ENCODE data around the gene PARS2. TPM values are rescaled to one million over a fixed set of nuclear protein-coding genes. Genes with fewer than 3 reads are reported as not detected.

PARS2 gene
- total RNA-seq, 1 experiment from 2014 or later: 9.6 TPM

DNA sequence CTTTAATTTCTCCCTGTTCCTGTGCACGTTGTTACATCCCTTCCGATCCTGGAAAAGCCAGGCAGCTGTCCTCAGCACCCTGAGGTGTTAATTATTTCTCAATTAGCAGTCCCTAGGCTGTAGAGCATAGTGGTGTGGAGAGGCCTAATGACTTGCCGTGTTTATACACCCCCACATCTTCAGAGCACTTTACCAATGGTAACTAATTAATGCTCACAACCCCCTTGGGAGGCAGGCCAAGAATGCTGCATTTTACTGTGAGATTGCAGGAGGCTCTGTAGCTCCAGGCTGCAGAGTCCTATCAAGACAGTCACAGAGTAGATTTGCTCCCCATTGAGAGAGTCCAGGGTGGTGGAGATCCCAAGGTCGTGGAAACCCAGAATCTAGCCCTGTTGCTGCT is 2.4 kb upstream of the PARS2 start (continued):
- TF ChIP-seq RAD21 (IDR thresholded peaks at IDR 0.05; ENCODE audit: low read depth): no peak
- TF ChIP-seq ZNF274 (IDR thresholded peaks at IDR 0.05; ENCODE audit: low read depth, low read length): no peak
- TF ChIP-seq JUND (IDR thresholded peaks at IDR 0.05): no peak
- TF ChIP-seq, protein P1, sequence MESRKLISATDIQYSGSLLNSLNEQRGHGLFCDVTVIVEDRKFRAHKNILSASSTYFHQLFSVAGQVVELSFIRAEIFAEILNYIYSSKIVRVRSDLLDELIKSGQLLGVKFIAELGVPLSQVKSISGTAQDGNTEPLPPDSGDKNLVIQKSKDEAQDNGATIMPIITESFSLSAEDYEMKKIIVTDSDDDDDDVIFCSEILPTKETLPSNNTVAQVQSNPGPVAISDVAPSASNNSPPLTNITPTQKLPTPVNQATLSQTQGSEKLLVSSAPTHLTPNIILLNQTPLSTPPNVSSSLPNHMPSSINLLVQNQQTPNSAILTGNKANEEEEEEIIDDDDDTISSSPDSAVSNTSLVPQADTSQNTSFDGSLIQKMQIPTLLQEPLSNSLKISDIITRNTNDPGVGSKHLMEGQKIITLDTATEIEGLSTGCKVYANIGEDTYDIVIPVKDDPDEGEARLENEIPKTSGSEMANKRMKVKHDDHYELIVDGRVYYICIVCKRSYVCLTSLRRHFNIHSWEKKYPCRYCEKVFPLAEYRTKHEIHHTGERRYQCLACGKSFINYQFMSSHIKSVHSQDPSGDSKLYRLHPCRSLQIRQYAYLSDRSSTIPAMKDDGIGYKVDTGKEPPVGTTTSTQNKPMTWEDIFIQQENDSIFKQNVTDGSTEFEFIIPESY (IDR thresholded peaks at IDR 0.05; ENCODE audit: extremely low read depth, insufficient replicate concordance, low read length): no peak
- no peak for TF ChIP-seq YY1 (IDR thresholded peaks at IDR 0.05; ENCODE audit: extremely low read depth, insufficient replicate concordance, low read depth, low read length)
- no peak for TF ChIP-seq CEBPB (IDR thresholded peaks at IDR 0.05; ENCODE audit: low read depth)
- TF ChIP-seq CBX3 (IDR thresholded peaks at IDR 0.05; ENCODE audit: low read depth): no peak
- no peak for TF ChIP-seq POLR2AphosphoS5 (IDR thresholded peaks at IDR 0.05; ENCODE audit: low read depth, low read length)

DNA sequence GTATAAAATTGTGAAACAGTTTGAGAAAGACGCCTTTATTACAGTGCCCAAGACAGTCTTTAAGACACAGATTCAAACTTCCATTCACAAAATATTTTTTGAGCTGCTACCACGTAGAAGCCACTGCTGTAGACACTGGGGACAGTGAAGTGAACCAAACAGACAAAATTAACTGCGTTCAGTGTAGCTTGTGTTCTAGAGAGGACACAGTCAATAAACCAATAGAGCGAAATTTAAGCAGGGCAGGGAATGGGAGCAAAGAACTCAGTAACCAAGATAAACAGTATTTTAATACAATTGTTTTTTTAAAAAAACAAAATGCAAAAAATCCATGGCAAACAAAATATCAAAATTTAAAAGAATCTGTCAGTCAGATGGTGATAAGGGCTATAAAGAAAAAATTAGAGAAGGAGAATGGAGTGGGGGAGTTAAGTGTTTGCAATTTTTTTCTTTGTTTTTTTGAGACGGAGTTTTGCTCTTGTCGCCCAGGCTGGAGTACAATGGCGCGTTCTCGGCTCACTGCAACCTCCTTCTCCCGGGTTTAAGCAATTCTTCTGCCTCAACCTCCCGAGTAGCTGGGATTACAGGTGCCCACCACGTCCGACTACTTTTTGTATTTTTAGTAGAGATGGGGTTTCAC is 719 bp upstream of the PARS2 start:
- no TSS peak for BruUV-seq (replicated peaks)
- peak overlapping the region; percentile 94 for H2AFZ ChIP-seq (ENCODE audit: low read depth, low read length, poor library complexity, severe bottlenecking)
- peak overlapping the region; percentile 57 for H3K9ac ChIP-seq (ENCODE audit: low read length)
- peak overlapping the region; percentile 33; the same call in 1 of the 2 replicates for H3K27ac ChIP-seq (ENCODE audit: low read depth, low read length)
- POLR2A ChIA-PET: no interaction called here
- H3K36me3 ChIP-seq (ENCODE audit: control insufficient read depth in 1 of 2, insufficient read depth in 2 of 2, low read length in 2 of 2): no peaks in the 10 kb centered on the region
- no peaks in the 10 kb centered on the region for H4K20me1 ChIP-seq (ENCODE audit: insufficient read depth)
- peak overlapping the region; percentile 94 for H3K4me2 ChIP-seq (ENCODE audit: low read length)
- peaks cover 20% of the 10 kb centered on the region for H3K79me2 ChIP-seq (ENCODE audit: insufficient read depth, low read length)
- DNase-seq (ENCODE audit: low read depth, low spot score) (no peak), ATAC-seq (peak; percentile 31)
- peak overlapping the region; percentile 39 to 97 for H3K4me3 ChIP-seq (replicated peaks in 1 of 2; ENCODE audit: low read depth in 1 of 2, low read length in 2 of 2)
- H3K27me3 ChIP-seq (ENCODE audit: insufficient read depth, low read length): no peaks in the 10 kb centered on the region
- no peaks in the 10 kb centered on the region for H3K9me3 ChIP-seq (ENCODE audit: control insufficient read depth in 1 of 2, insufficient read depth in 1 of 2, low read depth in 1 of 2, low read length in 2 of 2)
- H3K4me1 ChIP-seq (ENCODE audit: control insufficient read depth in 1 of 2, insufficient read depth in 2 of 2, low read length in 2 of 2): peaks cover 5 to 18% of the 10 kb centered on the region in 2 experiments; a peak in 3 of 4 replicates
- H3K9me2 ChIP-seq (ENCODE audit: insufficient read depth): no peaks in the 10 kb centered on the region
- RAD21 ChIA-PET (ENCODE audit: low non-redundant PET in 1 of 2, low total read pairs in 2 of 2, uncharacterized antibody in 2 of 2, unreplicated experiment in 2 of 2): no interaction called here
- CTCF ChIA-PET: no interaction called here
- intact Hi-C loops (cut with micrococcal nuclease): loop anchor here (2.0 to 5.0 kb wide), 2 partner anchors 42 to 50 kb away; partner anchors contain the start of gene TTC4
- TF ChIP-seq, protein P2, sequence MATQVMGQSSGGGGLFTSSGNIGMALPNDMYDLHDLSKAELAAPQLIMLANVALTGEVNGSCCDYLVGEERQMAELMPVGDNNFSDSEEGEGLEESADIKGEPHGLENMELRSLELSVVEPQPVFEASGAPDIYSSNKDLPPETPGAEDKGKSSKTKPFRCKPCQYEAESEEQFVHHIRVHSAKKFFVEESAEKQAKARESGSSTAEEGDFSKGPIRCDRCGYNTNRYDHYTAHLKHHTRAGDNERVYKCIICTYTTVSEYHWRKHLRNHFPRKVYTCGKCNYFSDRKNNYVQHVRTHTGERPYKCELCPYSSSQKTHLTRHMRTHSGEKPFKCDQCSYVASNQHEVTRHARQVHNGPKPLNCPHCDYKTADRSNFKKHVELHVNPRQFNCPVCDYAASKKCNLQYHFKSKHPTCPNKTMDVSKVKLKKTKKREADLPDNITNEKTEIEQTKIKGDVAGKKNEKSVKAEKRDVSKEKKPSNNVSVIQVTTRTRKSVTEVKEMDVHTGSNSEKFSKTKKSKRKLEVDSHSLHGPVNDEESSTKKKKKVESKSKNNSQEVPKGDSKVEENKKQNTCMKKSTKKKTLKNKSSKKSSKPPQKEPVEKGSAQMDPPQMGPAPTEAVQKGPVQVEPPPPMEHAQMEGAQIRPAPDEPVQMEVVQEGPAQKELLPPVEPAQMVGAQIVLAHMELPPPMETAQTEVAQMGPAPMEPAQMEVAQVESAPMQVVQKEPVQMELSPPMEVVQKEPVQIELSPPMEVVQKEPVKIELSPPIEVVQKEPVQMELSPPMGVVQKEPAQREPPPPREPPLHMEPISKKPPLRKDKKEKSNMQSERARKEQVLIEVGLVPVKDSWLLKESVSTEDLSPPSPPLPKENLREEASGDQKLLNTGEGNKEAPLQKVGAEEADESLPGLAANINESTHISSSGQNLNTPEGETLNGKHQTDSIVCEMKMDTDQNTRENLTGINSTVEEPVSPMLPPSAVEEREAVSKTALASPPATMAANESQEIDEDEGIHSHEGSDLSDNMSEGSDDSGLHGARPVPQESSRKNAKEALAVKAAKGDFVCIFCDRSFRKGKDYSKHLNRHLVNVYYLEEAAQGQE (IDR thresholded peaks at IDR 0.05; ENCODE audit: low read depth): no peak
- TF ChIP-seq TCF7L2 (IDR thresholded peaks at IDR 0.05; ENCODE audit: borderline replicate concordance, extremely low read depth, insufficient read depth, insufficient read length): no peak
- TF ChIP-seq ZNF274 (IDR thresholded peaks at IDR 0.05; ENCODE audit: low read depth, low read length): no peak
- TF ChIP-seq, protein P3, sequence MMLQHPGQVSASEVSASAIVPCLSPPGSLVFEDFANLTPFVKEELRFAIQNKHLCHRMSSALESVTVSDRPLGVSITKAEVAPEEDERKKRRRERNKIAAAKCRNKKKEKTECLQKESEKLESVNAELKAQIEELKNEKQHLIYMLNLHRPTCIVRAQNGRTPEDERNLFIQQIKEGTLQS (IDR thresholded peaks at IDR 0.05): no peak
- TF ChIP-seq EGR1 (IDR thresholded peaks at IDR 0.05; ENCODE audit: low read depth): no peak
- TF ChIP-seq POLR2A (IDR thresholded peaks at IDR 0.05; ENCODE audit: borderline replicate concordance, extremely low read depth, insufficient read depth, insufficient read length): no peak
- no peak for TF ChIP-seq EZH2phosphoT487 (IDR thresholded peaks at IDR 0.05; ENCODE audit: borderline replicate concordance)
- no peak for TF ChIP-seq RAD21 (IDR thresholded peaks at IDR 0.05; ENCODE audit: low read depth)
- TF ChIP-seq SP1 (IDR thresholded peaks at IDR 0.05; ENCODE audit: low read depth): no peak
- TF ChIP-seq ZFX (IDR thresholded peaks at IDR 0.05): no peak
- no peak for TF ChIP-seq EZH2 (IDR thresholded peaks at IDR 0.05)
- no peak for TF ChIP-seq ELF1 (IDR thresholded peaks at IDR 0.05; ENCODE audit: borderline replicate concordance, low read depth)
- no peak for TF ChIP-seq JUND (IDR thresholded peaks at IDR 0.05)
- no peak for TF ChIP-seq FOSL1 (IDR thresholded peaks at IDR 0.05; ENCODE audit: low read depth)
- no peak for TF ChIP-seq POLR2AphosphoS5 (IDR thresholded peaks at IDR 0.05; ENCODE audit: low read depth, low read length)
